Fibroblast of peridontal ligament (primary cell): Measurements from ENCODE around the gene ZNHIT2.

ENCODE experiments used
- DNase-seq: peaks from one replicate; pipeline ENCODE4 v3.0.0-alpha.2; 2010; ENCODE audit errors: extremely low read depth

ZNHIT2 gene

DNA sequence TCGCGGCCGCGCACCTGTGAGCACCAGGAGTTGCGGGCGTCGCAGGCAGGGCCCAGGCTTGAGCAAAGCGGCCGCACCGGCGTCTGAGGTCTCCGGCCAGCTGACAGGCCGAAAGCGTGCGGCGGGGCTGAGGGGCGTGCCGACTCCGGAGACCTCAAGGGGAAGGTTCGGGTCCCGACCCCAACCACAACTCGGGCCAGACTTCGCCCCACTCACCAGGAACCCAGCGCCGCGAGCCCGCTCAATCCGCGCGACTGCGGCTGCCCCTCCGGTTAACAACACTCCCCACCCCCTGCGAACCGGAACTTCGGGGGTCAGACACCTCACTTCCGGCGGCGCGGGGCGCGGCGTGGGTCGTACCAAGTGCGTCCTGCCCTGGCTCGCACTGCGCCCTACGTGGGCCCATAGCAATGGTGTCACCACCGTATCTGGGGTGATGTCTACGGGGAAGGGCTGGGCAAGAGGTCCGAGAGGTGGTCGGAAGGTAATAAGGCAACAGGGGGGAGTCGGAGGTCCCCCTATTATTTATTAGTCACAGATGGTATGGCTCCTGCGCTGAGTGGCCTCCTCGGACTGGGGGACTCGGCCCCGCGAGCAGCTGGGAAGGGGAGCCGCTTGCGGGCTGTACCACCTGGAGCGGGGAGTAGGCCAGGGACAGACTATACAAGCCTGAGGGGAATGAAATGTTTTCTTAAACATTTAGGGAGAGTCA, 16.9 kb upstream of the ZNHIT2 start, which contains the start of gene SYVN1:
SYVN1 (minus strand) TSS at position 280 of the 712 bp plus-strand sequence. CDS start 918 bp downstream, outside the sequence.
- DNase-seq: peak; percentile 84

DNA sequence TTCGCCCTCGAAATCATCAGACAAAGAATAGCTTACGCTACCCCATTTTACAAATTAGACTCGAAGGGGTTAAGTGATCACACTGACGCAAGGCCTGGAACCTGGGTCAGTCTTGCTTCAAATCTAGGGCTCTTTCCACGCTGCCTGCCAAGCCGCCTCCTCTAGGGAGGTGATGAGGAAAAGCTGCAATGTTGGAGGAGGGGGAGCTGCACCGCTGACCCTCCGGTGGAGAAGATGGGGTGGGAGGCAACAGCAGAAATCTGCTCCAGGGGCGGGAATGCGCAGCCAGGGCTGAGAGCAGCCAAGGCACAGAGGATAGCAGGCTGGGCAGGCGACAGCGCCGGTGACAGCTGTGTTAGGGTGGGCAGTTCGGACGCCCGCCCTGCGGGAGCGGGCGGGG, 16.2 kb upstream of the ZNHIT2 start:
- DNase-seq: peak; percentile 59

DNA sequence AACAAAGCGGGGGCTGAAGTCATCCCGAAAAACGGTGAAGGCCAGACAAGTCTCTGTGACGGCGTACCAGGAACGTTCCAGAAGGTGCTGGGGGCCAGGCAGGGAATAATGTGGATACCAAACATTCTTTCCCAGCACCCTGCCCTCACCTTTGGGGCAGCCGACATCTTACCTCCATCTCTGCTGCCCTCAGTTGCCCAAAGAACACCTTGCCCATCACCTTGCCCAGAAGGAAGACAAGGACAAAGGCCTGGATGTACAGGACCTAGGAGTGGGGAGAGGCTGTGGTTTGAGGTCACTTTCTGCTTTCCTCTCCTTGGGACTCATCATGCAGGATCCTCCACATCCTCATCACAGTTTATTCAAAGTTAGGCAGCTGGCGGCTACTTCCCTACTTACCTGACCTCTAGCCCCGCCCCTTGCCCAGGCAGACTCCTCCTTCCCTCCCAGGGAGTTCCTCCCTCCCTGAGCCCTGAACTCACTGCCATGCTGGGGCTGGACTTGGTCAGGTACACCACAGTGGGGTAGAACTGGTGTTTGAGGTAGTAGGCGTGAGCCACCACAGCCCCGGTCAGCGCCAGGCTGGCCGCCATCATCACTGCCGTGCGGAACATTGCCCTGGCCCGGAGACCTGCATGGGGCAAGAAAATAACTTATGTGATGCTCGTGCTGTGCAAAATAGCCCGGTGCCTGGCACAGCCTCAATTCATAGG, 15.6 kb upstream of the ZNHIT2 start:
- no peak for DNase-seq

DNA sequence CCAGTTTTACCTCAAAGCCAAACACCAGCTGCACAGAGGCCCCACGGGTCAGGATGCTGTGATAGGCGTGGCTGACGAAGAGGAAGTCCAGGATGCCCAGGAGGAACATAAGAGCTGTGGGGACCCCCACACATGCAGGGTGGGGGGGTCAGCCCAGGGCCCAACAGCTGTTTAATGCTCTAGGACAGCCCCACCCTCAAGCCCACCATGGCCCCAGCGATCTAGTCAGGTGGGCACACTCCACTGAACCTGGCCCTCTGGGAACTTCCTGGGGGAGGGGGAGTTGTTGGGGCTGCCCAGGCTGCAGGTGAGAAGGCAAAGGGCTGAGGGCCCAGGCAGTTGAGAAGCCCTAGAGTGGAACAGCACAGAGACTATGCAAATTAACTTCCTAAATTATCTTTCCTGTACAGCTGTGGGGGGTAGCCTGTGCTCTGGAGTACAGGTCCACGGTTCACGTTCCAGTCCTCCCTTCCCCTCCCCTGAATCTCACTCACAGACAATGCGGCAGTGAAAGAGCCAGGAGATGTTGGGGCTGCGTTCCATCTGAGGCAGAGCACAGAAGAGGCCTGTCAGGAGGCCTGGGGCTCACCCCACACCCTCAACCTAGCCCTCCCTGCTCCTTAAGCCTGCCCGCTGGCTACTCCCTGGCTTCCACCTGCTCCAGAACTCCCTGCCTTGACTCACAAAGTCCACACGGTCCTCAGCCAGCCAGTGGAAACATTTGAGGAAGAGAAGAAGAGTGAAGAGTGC, 14.9 kb upstream of the ZNHIT2 start:
- DNase-seq: no peak

DNA sequence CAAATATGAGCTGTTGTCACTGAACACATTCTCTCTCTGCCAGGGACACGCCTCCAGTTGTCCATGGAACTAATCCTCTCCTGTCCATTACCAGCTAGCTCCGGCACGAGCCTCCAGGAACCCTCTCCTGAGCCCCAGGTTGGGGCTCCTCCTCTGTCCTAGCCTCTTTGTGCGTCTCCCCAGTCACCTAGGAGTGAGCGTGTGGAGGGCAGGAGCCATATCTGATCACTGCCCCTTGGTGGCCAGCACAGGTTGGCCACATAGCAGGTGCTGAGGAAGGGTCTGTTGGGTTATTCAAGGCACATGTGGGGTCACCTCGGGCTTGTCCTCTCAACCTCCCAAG, 14.4 kb upstream of the ZNHIT2 start:
- no peak for DNase-seq

DNA sequence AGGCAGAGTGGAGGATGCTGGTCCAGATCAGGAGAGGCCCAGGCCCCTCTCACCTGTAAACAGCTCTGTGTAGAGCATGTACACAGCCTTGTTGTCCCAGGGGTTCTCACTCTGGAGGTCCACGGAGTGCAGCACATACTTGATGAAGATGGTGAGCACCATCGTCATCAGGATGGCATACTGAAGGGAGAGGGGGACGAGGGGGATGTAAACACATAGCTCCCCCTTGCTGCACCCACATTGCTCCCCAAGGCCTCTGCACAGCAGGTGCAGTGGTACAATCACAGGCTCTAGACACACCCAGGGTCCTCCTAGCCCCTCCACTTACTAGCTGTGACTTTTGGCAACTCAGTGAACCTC, 13.9 kb upstream of the ZNHIT2 start:
- no peak for DNase-seq

DNA sequence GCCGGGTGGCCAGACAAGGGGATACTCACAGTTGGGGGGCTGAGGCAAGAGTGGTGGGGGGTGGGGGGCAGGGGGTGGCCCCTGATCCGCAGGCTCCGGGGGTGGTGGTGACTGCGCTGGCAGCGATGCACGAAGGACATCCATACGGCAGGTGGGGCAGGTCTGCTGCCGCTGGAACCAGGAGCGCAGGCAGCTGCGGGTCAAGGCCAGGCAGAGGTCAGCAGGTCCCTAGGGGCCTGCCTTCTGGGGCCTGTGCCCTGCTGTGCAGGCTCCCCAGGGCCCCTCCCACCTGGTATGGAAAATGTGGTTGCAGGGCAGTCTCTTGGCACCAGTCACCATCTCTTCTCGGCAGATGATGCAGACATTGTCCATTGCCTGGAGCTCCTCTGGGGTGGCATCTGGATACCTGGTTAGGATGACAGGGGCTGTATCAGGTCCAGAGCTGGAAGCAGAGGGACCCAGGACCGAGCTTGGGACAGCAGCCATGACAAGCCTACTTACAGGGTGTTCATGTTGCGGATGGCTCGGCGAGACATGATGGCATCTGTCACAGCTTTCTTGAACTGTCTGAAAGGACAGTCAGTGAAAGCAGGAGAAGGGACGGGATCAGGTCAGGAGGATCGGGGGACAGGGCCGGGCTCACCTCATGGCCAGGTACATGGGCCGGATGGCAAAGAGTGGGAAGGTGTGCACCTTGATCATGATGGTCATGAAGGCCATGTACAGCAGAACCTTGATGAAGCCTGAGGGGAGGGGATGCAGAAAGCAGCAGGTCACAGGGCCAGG, 13.3 kb upstream of the ZNHIT2 start:
- DNase-seq: no peak

DNA sequence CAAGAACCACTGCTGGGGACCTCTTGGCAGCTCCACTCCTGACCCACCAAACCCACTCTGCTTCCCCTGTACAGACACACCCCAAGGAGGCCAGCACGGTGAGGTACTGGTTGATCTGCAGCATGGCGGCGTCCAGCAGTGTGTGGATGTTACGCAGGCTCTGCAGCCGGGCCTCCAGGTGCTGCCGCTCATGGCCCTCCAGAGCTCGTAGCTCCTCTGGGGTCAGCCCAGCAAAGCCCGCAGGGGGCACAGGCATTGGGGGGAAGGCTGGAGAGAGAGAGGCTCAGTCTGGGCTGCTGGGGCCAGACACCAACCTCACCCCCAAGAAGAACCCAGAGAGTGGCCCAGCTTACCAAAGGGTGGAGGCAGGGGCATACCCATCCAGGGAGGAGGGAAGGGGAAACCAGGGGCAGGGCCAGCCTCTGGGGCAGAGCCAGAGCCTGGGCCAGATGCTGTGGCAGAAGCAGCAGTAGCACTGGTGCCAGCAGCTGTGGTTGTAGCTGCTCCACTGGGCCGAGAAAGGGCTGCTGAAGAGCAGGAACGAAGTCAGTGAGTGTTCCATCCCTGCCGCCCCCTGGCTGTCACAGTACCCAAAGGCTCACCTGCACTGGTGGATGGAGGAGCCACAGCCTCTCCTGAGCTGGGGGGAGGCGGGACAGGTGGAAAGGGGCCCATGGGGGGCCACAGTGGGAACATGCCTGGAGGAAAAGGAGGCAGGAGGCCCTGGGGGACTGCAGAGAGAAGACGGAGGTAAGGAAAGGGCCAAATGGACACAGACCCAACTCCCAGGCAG, 12.3 kb upstream of the ZNHIT2 start:
- no peak for DNase-seq

DNA sequence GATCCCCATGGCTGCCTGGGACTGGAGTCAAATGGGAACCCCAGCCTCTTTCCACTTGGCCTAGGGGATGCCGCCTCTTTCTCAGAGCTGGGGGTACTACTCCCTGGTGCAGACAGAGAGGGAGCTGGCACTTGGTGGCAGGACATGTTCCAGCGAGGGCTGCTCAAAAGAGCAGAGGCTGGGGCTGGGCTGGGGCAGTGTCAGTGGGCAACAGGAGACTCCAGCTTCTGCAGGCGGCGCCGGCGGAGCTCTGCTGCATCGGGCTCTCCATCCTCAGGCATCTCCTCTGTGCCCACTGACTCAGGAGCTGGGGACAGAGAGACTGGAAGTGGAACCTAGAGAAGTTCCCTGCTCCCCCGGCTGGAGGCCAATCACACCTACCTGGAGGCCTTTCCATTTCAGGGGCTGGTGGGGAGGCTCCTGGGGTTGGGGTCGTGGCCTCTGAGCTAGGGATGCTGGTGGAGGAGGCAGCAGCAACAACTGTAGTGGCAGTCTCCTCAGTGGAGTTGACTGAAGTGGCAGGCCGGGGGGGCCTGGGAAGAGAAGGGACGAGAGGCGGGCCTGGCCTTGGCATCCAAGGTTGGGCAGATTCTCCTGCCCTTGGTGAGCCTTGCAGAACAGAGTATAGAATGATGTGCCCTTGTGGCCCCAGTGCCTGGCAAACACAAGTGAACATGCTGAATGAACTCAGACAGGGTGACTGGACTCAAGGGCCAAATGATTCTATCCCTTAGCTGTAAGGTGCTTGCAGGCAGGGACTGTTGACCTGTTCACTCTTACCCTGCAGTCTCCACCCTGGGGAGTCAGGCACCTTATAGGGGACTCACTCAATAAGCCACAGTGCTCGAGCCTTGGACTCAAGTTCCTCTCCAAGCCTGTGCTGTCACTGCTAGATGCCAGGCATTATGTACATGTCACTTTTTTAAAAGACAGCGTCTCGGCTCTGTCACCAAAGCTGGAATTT, 11.0 kb upstream of the ZNHIT2 start:
- DNase-seq: no peak

DNA sequence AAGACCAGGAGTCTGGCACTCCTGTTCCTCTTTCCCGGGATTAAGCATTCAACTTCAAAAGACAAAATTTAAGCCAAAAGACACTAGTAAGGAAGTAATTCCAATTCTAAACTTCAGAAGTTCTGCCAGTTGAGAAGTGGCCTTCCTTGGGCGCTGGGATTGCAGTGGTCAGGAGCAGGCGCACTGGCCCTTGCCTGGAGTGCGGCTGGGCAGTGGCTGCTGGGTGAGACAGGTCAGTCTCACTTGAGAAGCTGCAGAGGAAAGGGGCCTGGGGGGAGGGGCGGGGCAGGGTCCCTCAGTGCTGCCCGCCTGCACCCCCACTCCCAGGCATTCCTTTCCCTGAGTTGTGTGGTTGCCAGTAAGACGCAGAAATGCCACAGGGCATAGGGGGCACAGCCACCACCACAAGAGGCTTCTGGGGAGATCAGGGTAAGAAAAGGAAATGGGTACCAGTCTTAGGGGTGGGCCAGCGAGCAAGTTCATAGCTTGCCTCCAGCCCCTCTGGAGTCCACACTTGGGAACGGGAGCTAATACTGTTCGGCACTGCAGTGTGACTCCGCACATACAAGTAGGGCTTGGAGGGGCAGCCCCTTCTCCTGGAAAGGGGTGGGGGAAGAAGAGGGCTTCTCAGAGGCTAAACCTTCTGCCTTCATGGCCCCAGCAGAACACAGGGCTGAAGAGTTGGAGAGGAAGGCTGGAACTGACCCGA, 10.1 kb upstream of the ZNHIT2 start:
- no peak for DNase-seq

DNA sequence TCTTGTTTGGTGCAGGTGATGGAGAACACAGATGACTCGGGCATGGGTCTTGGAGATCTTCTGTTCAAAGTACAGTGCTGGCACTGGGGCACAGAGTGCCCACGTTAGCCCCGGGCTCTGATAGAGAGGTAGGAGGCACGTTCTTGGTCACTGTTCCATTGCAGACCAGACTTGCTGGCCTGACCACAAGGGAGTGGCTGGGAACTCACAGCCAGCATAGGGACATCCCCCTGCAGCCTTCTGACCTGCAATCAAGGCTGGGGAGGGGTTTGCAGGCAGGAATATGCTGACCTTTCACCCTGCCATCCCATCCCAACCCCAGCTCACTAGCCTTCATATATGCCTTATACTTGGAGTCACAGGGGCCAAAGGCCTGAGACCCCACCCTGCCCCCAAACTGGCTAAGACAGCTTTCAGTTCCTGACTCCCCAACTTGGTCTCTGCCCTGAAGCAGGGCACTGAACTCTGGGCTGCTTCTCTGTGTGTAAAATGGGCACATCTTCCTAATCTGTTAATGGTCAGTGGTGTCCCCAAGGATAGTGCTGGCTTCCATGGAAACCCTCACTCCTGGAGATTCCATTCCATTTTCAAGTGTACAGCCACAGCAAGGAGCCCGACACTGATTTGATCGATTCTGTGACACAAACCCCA, 9.2 kb upstream of the ZNHIT2 start:
- no peak for DNase-seq

DNA sequence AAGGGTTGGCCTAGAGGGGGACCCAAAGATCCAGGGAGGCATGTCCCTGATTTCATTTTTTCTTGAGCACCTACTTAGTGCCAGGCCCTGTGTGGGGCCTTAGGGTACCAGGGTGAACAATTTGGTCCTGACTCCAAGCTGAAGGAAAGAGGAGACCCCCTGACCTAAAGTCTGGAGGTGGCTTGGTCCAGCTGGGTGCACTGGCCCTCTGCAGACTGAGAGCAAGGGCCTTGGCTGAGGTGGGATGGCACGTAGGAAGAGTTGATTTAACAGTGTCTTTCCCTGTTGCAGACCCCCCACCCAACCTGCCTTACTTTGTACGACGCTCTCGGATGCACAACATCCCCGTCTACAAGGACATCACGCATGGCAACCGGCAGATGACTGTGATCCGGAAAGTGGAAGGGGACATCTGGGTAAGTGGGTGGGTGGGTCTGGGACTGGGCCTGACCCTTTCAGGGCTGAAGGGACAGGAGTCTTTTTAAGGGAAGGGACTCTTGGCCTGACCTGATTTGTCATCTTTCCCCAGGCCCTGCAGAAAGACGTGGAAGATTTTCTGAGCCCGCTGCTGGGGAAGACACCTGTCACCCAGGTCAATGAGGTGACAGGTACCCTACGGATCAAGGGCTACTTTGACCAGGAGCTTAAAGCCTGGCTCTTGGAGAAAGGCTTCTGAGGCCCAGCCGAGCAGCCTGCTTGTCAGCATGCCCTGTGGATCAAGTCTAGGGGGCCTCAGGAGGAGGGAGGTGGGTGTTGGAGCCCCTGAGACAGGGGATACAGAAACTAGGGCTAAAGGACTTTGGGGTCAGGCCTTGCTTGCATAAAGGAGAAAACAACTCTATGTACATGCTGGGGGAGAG, 7.9 kb upstream of the ZNHIT2 start:
- no peak for DNase-seq

DNA sequence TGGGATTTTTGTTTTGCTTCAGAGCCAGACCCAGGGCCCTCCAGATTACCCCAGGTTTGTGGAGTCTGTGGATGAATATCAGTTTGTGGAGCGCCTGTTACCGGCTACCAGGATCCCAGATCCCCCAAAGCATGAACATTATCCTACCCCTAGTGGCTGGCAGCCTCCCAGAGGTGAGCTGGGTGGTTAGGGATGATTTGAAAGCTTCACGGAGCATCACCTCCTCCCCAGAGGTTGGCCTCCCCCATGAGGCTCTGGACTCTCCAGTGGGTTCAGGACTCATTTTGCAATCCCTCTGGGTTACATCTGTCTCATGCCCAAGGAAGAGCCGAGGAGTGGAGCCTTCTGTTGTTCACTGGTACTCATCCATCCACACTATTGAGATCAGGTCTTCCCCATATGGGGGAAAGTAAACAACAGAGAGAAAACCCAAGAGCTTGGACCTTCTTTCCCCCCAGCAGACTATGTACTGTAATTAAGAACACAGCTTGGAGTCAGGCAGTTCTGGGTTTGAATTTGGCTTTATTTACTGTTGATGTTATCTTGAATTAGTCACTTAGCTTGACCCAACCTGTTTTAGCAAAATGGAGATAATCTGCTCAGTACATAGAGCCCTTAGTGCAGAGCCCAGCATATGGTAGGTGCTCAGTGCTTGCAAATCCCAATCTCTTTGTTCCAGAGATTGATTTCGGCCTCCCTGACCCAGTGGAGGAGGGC, 7.1 kb upstream of the ZNHIT2 start:
- DNase-seq: no peak

DNA sequence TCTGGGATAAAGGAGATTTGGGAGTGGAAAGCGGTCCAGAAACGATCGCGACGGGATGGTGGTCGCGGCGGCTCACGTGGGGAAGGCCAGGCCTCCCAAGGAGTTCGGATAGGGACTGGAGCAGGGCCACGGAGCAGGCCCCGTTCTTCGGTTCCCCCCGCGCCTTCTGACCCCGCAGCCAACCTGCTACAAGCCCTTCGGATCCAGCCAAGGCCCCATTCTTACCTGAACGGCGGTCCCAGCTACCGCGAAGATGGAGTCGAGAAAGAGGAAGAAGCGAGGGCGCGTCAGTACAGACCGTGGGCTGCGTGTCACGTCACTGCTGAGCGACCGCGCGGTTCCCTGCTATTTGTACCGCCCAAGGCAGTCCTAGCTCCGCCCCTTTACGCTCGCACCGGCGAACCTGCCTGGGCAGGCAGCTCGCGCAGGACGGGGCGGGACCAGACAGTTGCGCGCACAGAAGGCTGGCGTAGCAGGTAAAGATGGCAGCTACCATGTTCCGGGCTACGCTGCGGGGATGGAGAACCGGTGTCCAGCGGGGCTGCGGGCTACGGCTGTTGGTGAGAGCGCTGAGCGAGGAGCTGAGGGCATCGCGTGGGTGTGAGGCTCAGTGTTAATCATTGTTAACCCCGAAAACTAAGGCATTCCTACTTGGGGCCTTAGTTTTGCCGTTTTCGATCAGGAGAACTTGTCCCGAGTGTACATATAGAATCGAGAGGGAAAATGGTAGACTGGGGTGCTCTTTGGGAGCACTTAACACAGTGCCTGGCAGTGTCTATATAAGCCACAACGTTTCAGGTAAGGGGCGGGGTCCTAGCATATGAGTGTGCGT, 4.6 kb upstream of the ZNHIT2 start, which contains the start of the genes FAU and MRPL49:
FAU (minus strand) TSS at position 270 of the 832 bp plus-strand sequence. CDS start 321 bp downstream, outside the sequence.
MRPL49 (plus strand) TSS at position 457 of the 832 bp plus-strand sequence; CDS start at position 483, 26 bp downstream.
- DNase-seq: peak; percentile 93

DNA sequence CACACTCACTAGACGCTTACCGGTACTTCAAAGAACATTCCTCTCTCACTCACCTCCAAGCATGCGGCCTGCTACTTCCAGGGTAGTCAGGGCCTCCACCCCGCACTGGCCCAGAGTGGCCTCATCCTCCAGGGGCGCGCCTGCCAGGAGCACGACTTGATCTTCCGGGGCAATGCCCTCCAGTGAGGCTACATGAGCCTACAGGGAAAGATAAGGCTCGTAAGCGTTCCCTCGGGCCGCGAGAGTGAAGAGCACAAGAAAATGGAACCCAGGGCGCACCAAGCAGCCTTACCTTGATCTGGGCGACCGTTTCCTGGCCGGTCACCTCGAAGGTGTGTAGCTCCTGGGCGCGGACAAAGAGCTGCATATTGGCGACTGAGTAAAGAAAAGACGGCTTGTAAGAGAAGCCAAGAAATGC, 4.0 kb upstream of the ZNHIT2 start:
- no peak for DNase-seq

DNA sequence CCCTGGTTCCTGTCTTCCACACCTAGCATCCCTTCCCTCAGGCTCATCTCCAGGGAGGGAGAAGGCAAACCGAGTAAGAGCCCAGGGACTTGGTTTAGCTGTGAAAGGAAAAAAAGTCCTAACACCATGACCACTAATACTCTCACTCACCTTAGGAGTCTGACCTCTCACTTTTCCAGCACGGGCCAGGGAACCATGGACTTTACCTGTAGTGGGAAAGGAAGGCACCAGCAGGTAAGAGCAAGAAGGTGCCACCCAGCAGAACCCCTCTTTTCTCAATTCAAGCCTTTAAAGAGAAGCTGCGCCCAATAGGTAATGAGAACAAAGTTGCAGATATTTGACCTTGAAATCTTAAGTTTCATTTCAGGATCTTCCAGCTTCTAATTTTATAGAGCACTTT, 3.3 kb upstream of the ZNHIT2 start:
- no peak for DNase-seq
